Measurements from ENCODE around the gene CCDC178.

DNA sequence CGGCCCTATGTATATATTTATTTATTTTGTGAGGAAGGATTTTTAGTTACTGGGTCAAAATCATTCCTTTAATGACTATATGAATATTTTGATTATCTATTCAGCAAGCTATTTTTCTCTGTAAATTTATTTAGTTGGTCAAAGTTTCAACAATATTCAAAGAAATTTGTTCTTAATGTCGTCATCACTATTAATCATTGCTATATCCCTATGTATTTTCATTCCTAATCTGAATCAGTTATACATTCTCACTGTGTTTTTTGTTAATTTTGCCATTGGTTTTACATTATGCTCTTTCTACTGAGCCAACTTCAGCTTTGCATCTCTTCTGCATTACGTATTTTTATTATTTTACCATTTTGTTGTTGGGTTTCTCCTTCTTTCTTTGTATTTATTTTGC, 105.7 kb downstream of the CCDC178 start:
- TF ChIP-seq, protein P1, sequence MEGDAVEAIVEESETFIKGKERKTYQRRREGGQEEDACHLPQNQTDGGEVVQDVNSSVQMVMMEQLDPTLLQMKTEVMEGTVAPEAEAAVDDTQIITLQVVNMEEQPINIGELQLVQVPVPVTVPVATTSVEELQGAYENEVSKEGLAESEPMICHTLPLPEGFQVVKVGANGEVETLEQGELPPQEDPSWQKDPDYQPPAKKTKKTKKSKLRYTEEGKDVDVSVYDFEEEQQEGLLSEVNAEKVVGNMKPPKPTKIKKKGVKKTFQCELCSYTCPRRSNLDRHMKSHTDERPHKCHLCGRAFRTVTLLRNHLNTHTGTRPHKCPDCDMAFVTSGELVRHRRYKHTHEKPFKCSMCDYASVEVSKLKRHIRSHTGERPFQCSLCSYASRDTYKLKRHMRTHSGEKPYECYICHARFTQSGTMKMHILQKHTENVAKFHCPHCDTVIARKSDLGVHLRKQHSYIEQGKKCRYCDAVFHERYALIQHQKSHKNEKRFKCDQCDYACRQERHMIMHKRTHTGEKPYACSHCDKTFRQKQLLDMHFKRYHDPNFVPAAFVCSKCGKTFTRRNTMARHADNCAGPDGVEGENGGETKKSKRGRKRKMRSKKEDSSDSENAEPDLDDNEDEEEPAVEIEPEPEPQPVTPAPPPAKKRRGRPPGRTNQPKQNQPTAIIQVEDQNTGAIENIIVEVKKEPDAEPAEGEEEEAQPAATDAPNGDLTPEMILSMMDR (IDR thresholded peaks at IDR 0.05; ENCODE audit: poor library complexity) = no peak
- no peak for TF ChIP-seq EZH2 (IDR thresholded peaks at IDR 0.05; ENCODE audit: borderline replicate concordance)
